K562 (cell line): ENCODE data around the gene CRYZ. TPM values are rescaled to one million over a fixed set of nuclear protein-coding genes. Genes with fewer than 3 reads are reported as not detected.

Source experiments
- ATAC-seq: fragments of 200-7000 bp; cut with Tn5 transposase; 3 replicates; pipeline ENCODE4 v1.9.1; 2020; ENCODE audit warnings: moderate library complexity
- BruUV-seq: library from RNA; stranded (reverse); fragments of 400-500 nt; replicated peaks from 2 replicates; lab custom pipeline; 2021; lab: Mats Ljungman, UMichigan
- CTCF ChIA-PET: fragments of 300-600 bp; formaldehyde crosslinking; extraction: SDS; loops from one replicate; lab custom pipeline; 2021; ENCODE audit warnings: low intra/inter-chr PET ratio; lab: Yijun Ruan, JAX
- POLR2A ChIA-PET: fragments of 300-600, 350-650 bp; sonication (Branson Sonifier 250); formaldehyde crosslinking; extraction: SDS; loops from one replicate; lab custom pipeline; 2021; ENCODE audit warnings: antibody characterized with exemption, inconsistent platforms; lab: Yijun Ruan, JAX
- DNase-seq, 4 experiments: peaks; one replicate each; pipeline versions ENCODE4 v3.0.0 to v3.0.0-alpha.2; 2011 to 2018; ENCODE audit warnings: low spot score in 3 of 4, mixed read lengths in 3 of 4; ENCODE audit errors: extremely low read depth in 1 of 4
- FAIRE-seq: peaks from 2 replicates; lab custom pipeline; 2011; peaks lifted over from hg19 to GRCh38; lab: Jason Lieb, UNC
- H2AFZ ChIP-seq: 2 replicates; pipeline ENCODE4 v1.6.0; 2011; ENCODE audit warnings: low read depth, low read length, control low read depth, inconsistent platforms
- H3K27ac ChIP-seq: fragments of 200-600 bp; 3 replicates; pipeline ENCODE4 v1.8.0; 2011; ENCODE audit warnings: low read depth, mild to moderate bottlenecking, control low read depth, inconsistent platforms, low read length, moderate library complexity, mixed read lengths; ENCODE audit errors: extremely low read depth
- H3K27me3 ChIP-seq, 2 experiments: fragments of 300-600 bp in 1 of 2; 2 replicates in 1 of 2; 3 replicates in 1 of 2; pipeline versions ENCODE4 v1.6.0 to v1.8.0; 2011; ENCODE audit warnings: inconsistent platforms in 2 of 2, low read length in 2 of 2, mild to moderate bottlenecking in 1 of 2, mixed read lengths in 1 of 2, moderate library complexity in 1 of 2; ENCODE audit not compliant: control insufficient read depth in 2 of 2, insufficient read depth in 2 of 2
- H3K36me3 ChIP-seq: fragments of 300-600 bp; 3 replicates; pipeline ENCODE4 v1.8.0; 2011; ENCODE audit warnings: mild to moderate bottlenecking, low read length, inconsistent platforms; ENCODE audit not compliant: control insufficient read depth, insufficient read depth
- H3K4me1 ChIP-seq, 2 experiments: fragments of 200-600 bp in 1 of 2; replicated peaks in 1 of 2; 2 replicates in 1 of 2; 3 replicates in 1 of 2; pipeline versions ENCODE4 v1.5.1 to v1.8.0; 2011; ENCODE audit warnings: inconsistent platforms in 2 of 2, low read length in 2 of 2, mild to moderate bottlenecking in 1 of 2, mixed read lengths in 1 of 2, moderate library complexity in 1 of 2; ENCODE audit not compliant: control insufficient read depth in 2 of 2, insufficient read depth in 2 of 2
- H3K4me2 ChIP-seq: 2 replicates; pipeline ENCODE4 v1.6.1; 2011; ENCODE audit warnings: low read length, control low read depth, inconsistent platforms, mixed read lengths; ENCODE audit not compliant: insufficient read depth
- H3K4me3 ChIP-seq: fragments of 200-600 bp; sonication (generic), shearing (Covaris generic); 2 replicates; pipeline ENCODE4 v1.5.1; 2016; ENCODE audit warnings: control low read depth, inconsistent platforms
- H3K79me2 ChIP-seq: fragments of 200-600 bp; 3 replicates; pipeline ENCODE4 v1.8.0; 2011; ENCODE audit warnings: low read length, inconsistent platforms; ENCODE audit not compliant: control insufficient read depth, insufficient read depth
- H3K9ac ChIP-seq, 2 experiments: 2 replicates each; pipeline versions ENCODE4 v1.6.0 to v1.6.1; 2011; ENCODE audit warnings: low read depth in 2 of 2, low read length in 2 of 2, control low read depth in 1 of 2, inconsistent platforms in 1 of 2, mild to moderate bottlenecking in 1 of 2, mixed read lengths in 1 of 2; ENCODE audit not compliant: insufficient read depth in 1 of 2
- H3K9me1 ChIP-seq: one replicate; pipeline ENCODE4 v1.6.0; 2011; ENCODE audit warnings: inconsistent platforms, mild to moderate bottlenecking, low read length, moderate library complexity; ENCODE audit not compliant: control insufficient read depth, insufficient read depth
- H3K9me3 ChIP-seq: replicated peaks from 2 replicates; pipeline ENCODE4 v1.5.1; 2011; ENCODE audit warnings: low read depth, low read length, inconsistent platforms; ENCODE audit not compliant: control insufficient read depth, insufficient read depth
- H4K20me1 ChIP-seq: replicated peaks from 2 replicates; pipeline ENCODE4 v1.6.1; 2011; ENCODE audit warnings: low read length, inconsistent platforms, mixed read lengths; ENCODE audit not compliant: control insufficient read depth, insufficient read depth
- ARNT ChIP-seq, 2 experiments: fragments of 450-650 bp; IDR thresholded peaks; 2 replicates each; pipeline ENCODE4 v1.6.1; 2016; ENCODE audit warnings: mild to moderate bottlenecking in 1 of 2
- CEBPG ChIP-seq, 3 experiments: fragments of 200-800 bp in 1 of 3; sonication (Bioruptor generic) in 1 of 3; sonication (generic) in 1 of 3; formaldehyde crosslinking in 1 of 3; IDR thresholded peaks in 2 of 3; conservative IDR thresholded peaks in 1 of 3; 2 replicates each; pipeline versions ENCODE4 v1.6.1 to v1.8.0; 2016 to 2022; ENCODE audit warnings: missing compliant biosample characterization in 2 of 3, missing genetic modification characterization in 2 of 3, mild to moderate bottlenecking in 1 of 3, missing genetic modification reagents in 1 of 3
- DMBX1 ChIP-seq: fragments of 250-450 bp; sonication (Bioruptor Pico); IDR thresholded peaks from 2 replicates; pipeline ENCODE4 v1.8.0; 2022; ENCODE audit warnings: inconsistent platforms, mild to moderate bottlenecking, moderate library complexity, borderline replicate concordance
- ELF2 ChIP-seq: fragments of 250-450 bp; sonication (Bioruptor Pico); IDR thresholded peaks from 2 replicates; pipeline ENCODE4 v1.5.0; 2021; ENCODE audit warnings: mild to moderate bottlenecking
- FOXA3 ChIP-seq, 2 experiments: fragments of 450-650 bp in 1 of 2; sonication (generic) in 1 of 2; formaldehyde crosslinking; IDR thresholded peaks in 1 of 2; conservative IDR thresholded peaks in 1 of 2; 2 replicates each; pipeline versions ENCODE4 v1.4.0 to v1.8.0; 2020 to 2022; ENCODE audit warnings: mild to moderate bottlenecking in 2 of 2, missing genetic modification reagents in 1 of 2
- GTF2A2 ChIP-seq: IDR thresholded peaks from 2 replicates; pipeline ENCODE4 v1.6.1; 2016; ENCODE audit warnings: mild to moderate bottlenecking, missing genetic modification characterization, missing compliant biosample characterization
- KAT2B ChIP-seq: IDR thresholded peaks from one replicate; pipeline ENCODE4 v1.6.1; 2012; ENCODE audit warnings: low read depth, mild to moderate bottlenecking, control low read depth, inconsistent platforms, low read length, moderate library complexity
- NR2F6 ChIP-seq: fragments of 450-650 bp; formaldehyde crosslinking; IDR thresholded peaks from 2 replicates; pipeline ENCODE4 v1.4.0; 2020; ENCODE audit warnings: mild to moderate bottlenecking
- POLR2B ChIP-seq: fragments of 450-650 bp; IDR thresholded peaks from 2 replicates; pipeline ENCODE4 v1.6.1; 2018; ENCODE audit warnings: low read depth; ENCODE audit not compliant: partially characterized antibody
- YY1 ChIP-seq, 3 experiments: IDR thresholded peaks; 2 replicates each; pipeline ENCODE4 v1.6.1; 2011; ENCODE audit warnings: low read length in 2 of 3, mild to moderate bottlenecking in 2 of 3, moderate library complexity in 2 of 3, borderline replicate concordance in 1 of 3, control low read depth in 1 of 3, low read depth in 1 of 3; ENCODE audit not compliant: insufficient read depth in 3 of 3, insufficient replicate concordance in 2 of 3, control insufficient read depth in 1 of 3, insufficient read length in 1 of 3; ENCODE audit errors: extremely low read depth in 1 of 3
- ZNF79 ChIP-seq: fragments of 250-450 bp; sonication (Bioruptor Pico); IDR thresholded peaks from 2 replicates; pipeline ENCODE4 v1.4.0; 2020; ENCODE audit warnings: low read depth, mild to moderate bottlenecking, moderate library complexity
- WGBS: fragments of 100-300 bp; shearing (Covaris generic); methylation state at CpG from one replicate; pipeline ENCODE4 v1.1.6; 2016; ENCODE audit warnings: low coverage, mixed read lengths; ENCODE audit not compliant: insufficient coverage; ENCODE audit errors: missing lambda C conversion rate; 5-methylcytosine and 5-hydroxymethylcytosine counted together
- in situ Hi-C: fragments of 300-500 bp; cut with MboI; formaldehyde crosslinking; loops from 4 replicates; pipeline ENCODE4 v1.15.0; 2018; ENCODE audit warnings: inconsistent platforms, mixed read lengths
- intact Hi-C: fragments of 100-400 bp; cut with micrococcal nuclease; formaldehyde crosslinking; loops from 2 replicates; pipeline ENCODE4 v1.14.2; 2022
- polyA plus RNA-seq, 8 experiments: library from polyadenylated mRNA; depleted of rRNA in 4 of 8; stranded (reverse) in 5 of 8; unstranded in 3 of 8; fragments of >200 nt; fragmentation: Nextera tagmentation in 2 of 8; fragmentation: Illumina TruSeq in 1 of 8; extraction: Ambion mirVana in 2 of 8; extraction: Trizol in 1 of 8; gene quantifications; 2 replicates each; pipeline versions ENCODE4 v1.2.1 to v1.2.3, GENCODE V29; 2011 to 2014; ENCODE audit warnings: inconsistent platforms in 1 of 8, missing spikeins in 1 of 8
- total RNA-seq, 7 experiments: library from RNA; depleted of rRNA in 6 of 7; stranded (reverse); fragments of >200 nt in 6 of 7; fragmentation: Illumina TruSeq in 2 of 7; extraction: Trizol in 2 of 7; gene quantifications; 2 replicates each; pipeline versions ENCODE4 v1.2.1 to v1.2.3, GENCODE V29; 2011 to 2021; ENCODE audit warnings: low replicate concordance in 1 of 7
- TF ChIP-seq, protein P1 (sequence below): fragments of 200-800 bp; sonication (Bioruptor generic); IDR thresholded peaks from 2 replicates; pipeline ENCODE4 v1.6.1; 2017; ENCODE audit warnings: missing genetic modification characterization, missing compliant biosample characterization
- TF ChIP-seq, protein P2 (sequence below): IDR thresholded peaks from 2 replicates; pipeline ENCODE4 v1.6.1; 2014; ENCODE audit warnings: antibody characterized with exemption
- TF ChIP-seq, protein P3 (sequence below): fragments of 450-650 bp; IDR thresholded peaks from 2 replicates; pipeline ENCODE4 v1.6.1; 2018; ENCODE audit not compliant: partially characterized antibody

The CRYZ gene
- total and polyA plus RNA-seq, 9 of the 15 experiments (the other 6 are each of a cell fraction or from before 2014, with no cell fraction given) = 51.7 to 179 (median 81.4) TPM

DNA sequence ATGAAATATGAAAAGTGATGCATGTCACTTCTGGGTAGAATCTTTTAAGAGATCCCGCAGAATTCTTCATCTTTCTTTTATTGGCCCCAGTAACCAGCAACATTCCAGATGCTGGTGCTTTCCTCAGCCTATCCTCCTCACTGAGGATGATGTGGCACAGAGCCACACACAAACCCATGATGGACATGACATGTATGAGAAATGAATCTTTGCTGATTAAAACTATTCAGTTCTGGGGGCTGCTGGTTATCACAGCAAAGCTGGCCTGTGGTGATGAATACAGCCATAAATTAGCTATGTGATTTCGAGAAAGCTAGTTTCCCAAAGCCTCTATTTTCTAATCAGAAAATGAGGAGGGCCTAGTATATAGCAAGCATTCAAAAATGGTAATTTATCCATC is 51.0 kb downstream of the CRYZ start:
- no TSS peak for BruUV-seq
- Histone ChIP-seq H3K9me3 (no peaks in the 10 kb centered on the region), H3K79me2 (no peaks in the 10 kb centered on the region), H3K36me3 (no peaks in the 10 kb centered on the region), H3K27ac (no peak overlapping the region), H4K20me1 (no peaks in the 10 kb centered on the region), H2AFZ (no peak overlapping the region), H3K4me3 (no peak overlapping the region), H3K9ac (no peak overlapping the region), H3K4me2 (no peak overlapping the region), H3K27me3 (no peaks in the 10 kb centered on the region), H3K9me1 (no peaks in the 10 kb centered on the region), H3K4me1 (no peaks in the 10 kb centered on the region)
- DNase-seq = no peak
- no peak for ATAC-seq
- no peak for FAIRE-seq
- TF ChIP-seq, protein P1, sequence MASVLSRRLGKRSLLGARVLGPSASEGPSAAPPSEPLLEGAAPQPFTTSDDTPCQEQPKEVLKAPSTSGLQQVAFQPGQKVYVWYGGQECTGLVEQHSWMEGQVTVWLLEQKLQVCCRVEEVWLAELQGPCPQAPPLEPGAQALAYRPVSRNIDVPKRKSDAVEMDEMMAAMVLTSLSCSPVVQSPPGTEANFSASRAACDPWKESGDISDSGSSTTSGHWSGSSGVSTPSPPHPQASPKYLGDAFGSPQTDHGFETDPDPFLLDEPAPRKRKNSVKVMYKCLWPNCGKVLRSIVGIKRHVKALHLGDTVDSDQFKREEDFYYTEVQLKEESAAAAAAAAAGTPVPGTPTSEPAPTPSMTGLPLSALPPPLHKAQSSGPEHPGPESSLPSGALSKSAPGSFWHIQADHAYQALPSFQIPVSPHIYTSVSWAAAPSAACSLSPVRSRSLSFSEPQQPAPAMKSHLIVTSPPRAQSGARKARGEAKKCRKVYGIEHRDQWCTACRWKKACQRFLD (CRISPR knock-in tag) = no peak
- TF ChIP-seq CEBPG (CRISPR knock-in tag; IDR thresholded peaks at IDR 0.05) = no peak
- no peak for TF ChIP-seq CEBPG (tag; conservative IDR thresholded peaks at IDR 0.05 in 1 of 2, IDR thresholded peaks at IDR 0.05 in 1 of 2)
- TF ChIP-seq ZNF79 (CRISPR knock-in tag) = no peak
- TF ChIP-seq, protein P2, sequence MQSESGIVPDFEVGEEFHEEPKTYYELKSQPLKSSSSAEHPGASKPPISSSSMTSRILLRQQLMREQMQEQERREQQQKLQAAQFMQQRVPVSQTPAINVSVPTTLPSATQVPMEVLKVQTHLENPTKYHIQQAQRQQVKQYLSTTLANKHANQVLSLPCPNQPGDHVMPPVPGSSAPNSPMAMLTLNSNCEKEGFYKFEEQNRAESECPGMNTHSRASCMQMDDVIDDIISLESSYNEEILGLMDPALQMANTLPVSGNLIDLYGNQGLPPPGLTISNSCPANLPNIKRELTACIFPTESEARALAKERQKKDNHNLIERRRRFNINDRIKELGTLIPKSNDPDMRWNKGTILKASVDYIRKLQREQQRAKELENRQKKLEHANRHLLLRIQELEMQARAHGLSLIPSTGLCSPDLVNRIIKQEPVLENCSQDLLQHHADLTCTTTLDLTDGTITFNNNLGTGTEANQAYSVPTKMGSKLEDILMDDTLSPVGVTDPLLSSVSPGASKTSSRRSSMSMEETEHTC = no peak
- TF ChIP-seq NR2F6 (CRISPR knock-in tag) = no peak
- no peak for TF ChIP-seq FOXA3 (CRISPR knock-in tag; conservative IDR thresholded peaks at IDR 0.05 in 1 of 2, IDR thresholded peaks at IDR 0.05 in 1 of 2)
- TF ChIP-seq ARNT (IDR thresholded peaks at IDR 0.05) = no peak
- no peak for TF ChIP-seq GTF2A2 (tag)
- TF ChIP-seq YY1 (IDR thresholded peaks at IDR 0.05; ENCODE audit: borderline replicate concordance in 1 of 3, control insufficient read depth in 1 of 3, extremely low read depth in 1 of 3, insufficient read depth in 3 of 3, insufficient read length in 1 of 3, insufficient replicate concordance in 2 of 3, low read depth in 1 of 3, low read length in 2 of 3) = no peak
- TF ChIP-seq POLR2B = no peak
- TF ChIP-seq, protein P3, sequence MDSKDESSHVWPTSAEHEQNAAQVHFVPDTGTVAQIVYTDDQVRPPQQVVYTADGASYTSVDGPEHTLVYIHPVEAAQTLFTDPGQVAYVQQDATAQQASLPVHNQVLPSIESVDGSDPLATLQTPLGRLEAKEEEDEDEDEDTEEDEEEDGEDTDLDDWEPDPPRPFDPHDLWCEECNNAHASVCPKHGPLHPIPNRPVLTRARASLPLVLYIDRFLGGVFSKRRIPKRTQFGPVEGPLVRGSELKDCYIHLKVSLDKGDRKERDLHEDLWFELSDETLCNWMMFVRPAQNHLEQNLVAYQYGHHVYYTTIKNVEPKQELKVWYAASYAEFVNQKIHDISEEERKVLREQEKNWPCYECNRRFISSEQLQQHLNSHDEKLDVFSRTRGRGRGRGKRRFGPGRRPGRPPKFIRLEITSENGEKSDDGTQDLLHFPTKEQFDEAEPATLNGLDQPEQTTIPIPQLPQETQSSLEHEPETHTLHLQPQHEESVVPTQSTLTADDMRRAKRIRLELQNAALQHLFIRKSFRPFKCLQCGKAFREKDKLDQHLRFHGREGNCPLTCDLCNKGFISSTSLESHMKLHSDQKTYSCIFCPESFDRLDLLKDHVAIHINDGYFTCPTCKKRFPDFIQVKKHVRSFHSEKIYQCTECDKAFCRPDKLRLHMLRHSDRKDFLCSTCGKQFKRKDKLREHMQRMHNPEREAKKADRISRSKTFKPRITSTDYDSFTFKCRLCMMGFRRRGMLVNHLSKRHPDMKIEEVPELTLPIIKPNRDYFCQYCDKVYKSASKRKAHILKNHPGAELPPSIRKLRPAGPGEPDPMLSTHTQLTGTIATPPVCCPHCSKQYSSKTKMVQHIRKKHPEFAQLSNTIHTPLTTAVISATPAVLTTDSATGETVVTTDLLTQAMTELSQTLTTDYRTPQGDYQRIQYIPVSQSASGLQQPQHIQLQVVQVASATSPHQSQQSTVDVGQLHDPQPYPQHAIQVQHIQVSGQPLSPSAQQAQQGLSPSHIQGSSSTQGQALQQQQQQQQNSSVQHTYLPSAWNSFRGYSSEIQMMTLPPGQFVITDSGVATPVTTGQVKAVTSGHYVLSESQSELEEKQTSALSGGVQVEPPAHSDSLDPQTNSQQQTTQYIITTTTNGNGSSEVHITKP = no peak
- no peak for TF ChIP-seq DMBX1 (CRISPR knock-in tag)
- TF ChIP-seq KAT2B = no peak
- no peak for TF ChIP-seq ELF2 (CRISPR knock-in tag)
- intact Hi-C loops (no loop called here), in situ Hi-C loops (no loop called here)
- 0% methylated on average over 2 of the region's 2 CpGs for WGBS
- POLR2A ChIA-PET = no interaction called here
- CTCF ChIA-PET = no interaction called here
